ENCODE data around the gene PTPRA. TPM values are rescaled to one million over a fixed set of nuclear protein-coding genes. Genes with fewer than 3 reads are reported as not detected.
"Not testable (repeated sequence)": the region's sequence is repeated elsewhere in the genome, so short reads cannot be mapped to it uniquely, and the experiment has no call there.

The PTPRA gene
- total RNA-seq, 1 experiment from 2014 or later: 38.5 TPM

- DNase-seq (ENCODE audit: low read depth): no peak
Observed at GRCh38 chr20:3072530-3073250, 199.4 kb downstream of the PTPRA start.

- DNase-seq (ENCODE audit: low read depth): not testable (repeated sequence)
Observed at GRCh38 chr20:3073251-3073643, 200.0 kb downstream of the PTPRA start.

GRCh38 chr20:3074812-3075211, 201.5 kb downstream of the PTPRA start:
- no peak for DNase-seq (ENCODE audit: low read depth)

GRCh38 chr20:3075315-3075714, 202.0 kb downstream of the PTPRA start:
- not testable (repeated sequence) for DNase-seq (ENCODE audit: low read depth)

- peak; percentile 29 for DNase-seq (ENCODE audit: low read depth)
Observed at GRCh38 chr20:3077618-3078134, 204.4 kb downstream of the PTPRA start.

GRCh38 chr20:3080939-3081388, 207.7 kb downstream of the PTPRA start:
- peak; percentile 83 for DNase-seq (ENCODE audit: low read depth)

- no peak for DNase-seq (ENCODE audit: low read depth)
Observed at GRCh38 chr20:3081641-3082040, 208.4 kb downstream of the PTPRA start.

- DNase-seq (ENCODE audit: low read depth): no peak
Observed at GRCh38 chr20:3082306-3082951, 209.1 kb downstream of the PTPRA start.

GRCh38 chr20:3082955-3083952, 210.0 kb downstream of the PTPRA start:
- no peak for DNase-seq (ENCODE audit: low read depth)

- DNase-seq (ENCODE audit: low read depth): no peak
Observed at GRCh38 chr20:3084283-3084985, 211.2 kb downstream of the PTPRA start, which contains the start of gene AVP. Gene AVP, minus strand, starts transcription at chr20:3084724. Its CDS starts 50 bp downstream, at chr20:3084674.

GRCh38 chr20:3084986-3085360, 211.7 kb downstream of the PTPRA start:
- DNase-seq (ENCODE audit: low read depth): no peak

GRCh38 chr20:3085571-3086072, 212.3 kb downstream of the PTPRA start:
- DNase-seq (ENCODE audit: low read depth): no peak

GRCh38 chr20:3088031-3088430, 214.8 kb downstream of the PTPRA start:
- DNase-seq (ENCODE audit: low read depth): no peak

Other genes with a start within 250 kb of the PTPRA start
- gene NOP56, start 220.8 kb upstream of the PTPRA start, total RNA-seq (2014; rRNA removed): 185 and 204 TPM in 2 replicates
- 129 and 130 TPM in 2 replicates for gene IDH3B, start 209.3 kb upstream of the PTPRA start, total RNA-seq (2014; rRNA removed)
- gene EBF4, start 180.7 kb upstream of the PTPRA start, total RNA-seq (2014; rRNA removed): 0.06 and 0.19 TPM in 2 replicates
- gene CPXM1, start 72.9 kb upstream of the PTPRA start, total RNA-seq (2014; rRNA removed): not detected in 2 replicates
- gene C20orf141, start 58.5 kb upstream of the PTPRA start, total RNA-seq (2014; rRNA removed): not detected in 2 replicates
- not detected in 2 replicates for gene TMEM239, start 57.1 kb upstream of the PTPRA start, total RNA-seq (2014; rRNA removed)
- gene PCED1A, start 32.8 kb upstream of the PTPRA start, total RNA-seq (2014; rRNA removed): 28.0 and 43.9 TPM in 2 replicates
- 36.1 and 41.8 TPM in 2 replicates for gene VPS16, start 32.7 kb upstream of the PTPRA start, total RNA-seq (2014; rRNA removed)
- gene GNRH2, start 170.1 kb downstream of the PTPRA start, total RNA-seq (2014; rRNA removed): not detected in 2 replicates
- gene MRPS26, start 172.6 kb downstream of the PTPRA start, total RNA-seq (2014; rRNA removed): 58.4 and 66.9 TPM in 2 replicates
- gene OXT, start 198.1 kb downstream of the PTPRA start, total RNA-seq (2014; rRNA removed): not detected in 2 replicates
- not detected in 2 replicates for gene AVP, start 211.2 kb downstream of the PTPRA start, total RNA-seq (2014; rRNA removed)